Measurements from ENCODE around the gene EPN1.

The EPN1 gene

GRCh38 chr19:55646889-55647731 lies 27.9 kb upstream of the EPN1 start:
- Histone ChIP-seq H3K36me3 (ENCODE audit: insufficient read depth, low read length) (no peaks in the 10 kb centered on the region; the same call in 1 of the 2 replicates), H3K27me3 (ENCODE audit: insufficient read depth, low read length) (no peaks in the 10 kb centered on the region), H3K4me3 (ENCODE audit: low read depth, low read length) (peak overlapping the region; percentile 86), H3K79me2 (ENCODE audit: control insufficient read depth, insufficient read depth, low read length, unreplicated experiment) (peaks cover 28% of the 10 kb centered on the region), H2AFZ (ENCODE audit: low read length, unreplicated experiment) (no peak overlapping the region), H3K4me1 (ENCODE audit: control insufficient read depth, insufficient read depth, low read length, unreplicated experiment) (peaks cover 9% of the 10 kb centered on the region), H3K27ac (ENCODE audit: low read depth, low read length) (no peak overlapping the region)

- Histone ChIP-seq H3K4me3 (ENCODE audit: low read depth, low read length) (peak within 1 kb of the TSS; percentile 86), H2AFZ (ENCODE audit: low read length, unreplicated experiment) (peak within 1 kb of the TSS; percentile 38), H3K36me3 (ENCODE audit: insufficient read depth, low read length) (no peaks in the 10 kb centered on the region; the same call in 1 of the 2 replicates), H3K27ac (ENCODE audit: low read depth, low read length) (no peak within 1 kb of the TSS), H3K27me3 (ENCODE audit: insufficient read depth, low read length) (no peaks in the 10 kb centered on the region), H3K4me1 (ENCODE audit: control insufficient read depth, insufficient read depth, low read length, unreplicated experiment) (peaks cover 8% of the 10 kb centered on the region), H3K79me2 (ENCODE audit: control insufficient read depth, insufficient read depth, low read length, unreplicated experiment) (peaks cover 24% of the 10 kb centered on the region)
Observed at GRCh38 chr19:55647732-55648584, 27.1 kb upstream of the EPN1 start, which contains the start of gene CCDC106. CCDC106 (plus strand) TSS chr19:55648212; CDS start chr19:55649047, 835 bp downstream.

GRCh38 chr19:55648585-55649267 lies 26.3 kb upstream of the EPN1 start:
- no peak overlapping the region for H2AFZ ChIP-seq (ENCODE audit: low read length, unreplicated experiment)
- no peaks in the 10 kb centered on the region; the same call in 1 of the 2 replicates for H3K36me3 ChIP-seq (ENCODE audit: insufficient read depth, low read length)
- no peak overlapping the region for H3K27ac ChIP-seq (ENCODE audit: low read depth, low read length)
- H3K4me1 ChIP-seq (ENCODE audit: control insufficient read depth, insufficient read depth, low read length, unreplicated experiment): peaks cover 5% of the 10 kb centered on the region
- no peaks in the 10 kb centered on the region for H3K27me3 ChIP-seq (ENCODE audit: insufficient read depth, low read length)
- peak overlapping the region; percentile 86 for H3K4me3 ChIP-seq (ENCODE audit: low read depth, low read length)
- peaks cover 20% of the 10 kb centered on the region for H3K79me2 ChIP-seq (ENCODE audit: control insufficient read depth, insufficient read depth, low read length, unreplicated experiment)

- no peak overlapping the region for H3K27ac ChIP-seq (ENCODE audit: low read depth, low read length)
Observed at GRCh38 chr19:55649268-55650125, 25.5 kb upstream of the EPN1 start.

GRCh38 chr19:55650126-55650557 lies 24.9 kb upstream of the EPN1 start:
- Histone ChIP-seq H3K4me3 (ENCODE audit: low read depth, low read length) (no peak overlapping the region), H3K27me3 (ENCODE audit: insufficient read depth, low read length) (no peaks in the 10 kb centered on the region), H3K36me3 (ENCODE audit: insufficient read depth, low read length) (no peaks in the 10 kb centered on the region), H2AFZ (ENCODE audit: low read length, unreplicated experiment) (no peak overlapping the region), H3K27ac (ENCODE audit: low read depth, low read length) (no peak overlapping the region), H3K4me1 (ENCODE audit: control insufficient read depth, insufficient read depth, low read length, unreplicated experiment) (peaks cover 4% of the 10 kb centered on the region), H3K79me2 (ENCODE audit: control insufficient read depth, insufficient read depth, low read length, unreplicated experiment) (peaks cover 6% of the 10 kb centered on the region)

More at GRCh38 chr19:55649268-55650125, 25.5 kb upstream of the EPN1 start:
- Histone ChIP-seq H3K36me3 (ENCODE audit: insufficient read depth, low read length) (no peaks in the 10 kb centered on the region; the same call in 1 of the 2 replicates), H2AFZ (ENCODE audit: low read length, unreplicated experiment) (no peak overlapping the region), H3K79me2 (ENCODE audit: control insufficient read depth, insufficient read depth, low read length, unreplicated experiment) (peaks cover 13% of the 10 kb centered on the region), H3K4me3 (ENCODE audit: low read depth, low read length) (no peak overlapping the region; the same call in 1 of the 2 replicates), H3K27me3 (ENCODE audit: insufficient read depth, low read length) (no peaks in the 10 kb centered on the region), H3K4me1 (ENCODE audit: control insufficient read depth, insufficient read depth, low read length, unreplicated experiment) (peaks cover 5% of the 10 kb centered on the region)

GRCh38 chr19:55650602-55651230 lies 24.3 kb upstream of the EPN1 start:
- H2AFZ ChIP-seq (ENCODE audit: low read length, unreplicated experiment): no peak overlapping the region
- no peaks in the 10 kb centered on the region for H3K27me3 ChIP-seq (ENCODE audit: insufficient read depth, low read length)
- H3K36me3 ChIP-seq (ENCODE audit: insufficient read depth, low read length): no peaks in the 10 kb centered on the region
- peaks cover 5% of the 10 kb centered on the region for H3K79me2 ChIP-seq (ENCODE audit: control insufficient read depth, insufficient read depth, low read length, unreplicated experiment)
- peaks cover 3% of the 10 kb centered on the region for H3K4me1 ChIP-seq (ENCODE audit: control insufficient read depth, insufficient read depth, low read length, unreplicated experiment)
- H3K27ac ChIP-seq (ENCODE audit: low read depth, low read length): no peak overlapping the region
- H3K4me3 ChIP-seq (ENCODE audit: low read depth, low read length): no peak overlapping the region

- peaks cover 9% of the 10 kb centered on the region for H3K79me2 ChIP-seq (ENCODE audit: control insufficient read depth, insufficient read depth, low read length, unreplicated experiment)
- H3K27me3 ChIP-seq (ENCODE audit: insufficient read depth, low read length): no peaks in the 10 kb centered on the region
- no peak overlapping the region for H3K27ac ChIP-seq (ENCODE audit: low read depth, low read length)
- H3K36me3 ChIP-seq (ENCODE audit: insufficient read depth, low read length): no peaks in the 10 kb centered on the region
- H3K4me3 ChIP-seq (ENCODE audit: low read depth, low read length): no peak overlapping the region
- no peak overlapping the region for H2AFZ ChIP-seq (ENCODE audit: low read length, unreplicated experiment)
- H3K4me1 ChIP-seq (ENCODE audit: control insufficient read depth, insufficient read depth, low read length, unreplicated experiment): peaks cover 3% of the 10 kb centered on the region
Observed at GRCh38 chr19:55651236-55651635, 23.8 kb upstream of the EPN1 start.

GRCh38 chr19:55652311-55653128 lies 22.5 kb upstream of the EPN1 start:
- H3K27ac ChIP-seq (ENCODE audit: low read depth, low read length): no peak overlapping the region
- H2AFZ ChIP-seq (ENCODE audit: low read length, unreplicated experiment): no peak overlapping the region
- no peak overlapping the region for H3K4me3 ChIP-seq (ENCODE audit: low read depth, low read length)
- H3K79me2 ChIP-seq (ENCODE audit: control insufficient read depth, insufficient read depth, low read length, unreplicated experiment): peaks cover 22% of the 10 kb centered on the region
- no peaks in the 10 kb centered on the region for H3K27me3 ChIP-seq (ENCODE audit: insufficient read depth, low read length)
- no peaks in the 10 kb centered on the region for H3K36me3 ChIP-seq (ENCODE audit: insufficient read depth, low read length)
- peaks cover 11% of the 10 kb centered on the region for H3K4me1 ChIP-seq (ENCODE audit: control insufficient read depth, insufficient read depth, low read length, unreplicated experiment)

All from ACC112 (cell line).